OCI-LY7 (cell line): Measurements from ENCODE around the gene DAND5. TPM values are rescaled to one million over a fixed set of nuclear protein-coding genes. Genes with fewer than 3 reads are reported as not detected.

Source experiments
- BruUV-seq: library from RNA; stranded (reverse); fragments of 400-500 nt; replicated peaks from 2 replicates; lab custom pipeline; 2021; lab: Mats Ljungman, UMichigan
- CTCF ChIA-PET: fragments of 300-600 bp; sonication (Branson Sonifier 250); formaldehyde crosslinking; loops from one replicate; lab custom pipeline; 2022; ENCODE audit warnings: antibody characterized with exemption; ENCODE audit not compliant: unreplicated experiment; lab: Charles Lee
- POLR2A ChIA-PET: fragments of 300-600 bp; sonication (Branson Sonifier 250); formaldehyde crosslinking; loops from one replicate; lab custom pipeline; 2022; ENCODE audit warnings: antibody characterized with exemption; lab: Charles Lee
- DNase-seq: peaks from one replicate; pipeline ENCODE4 v3.0.0-alpha.2; 2015; ENCODE audit warnings: low spot score
- H2AFZ ChIP-seq: fragments of 200-600 bp; sonication (generic), shearing (Covaris generic); 2 replicates; pipeline ENCODE4 v1.6.1; 2014; ENCODE audit warnings: mild to moderate bottlenecking, antibody characterized with exemption, low read length, moderate library complexity
- H3K27ac ChIP-seq: fragments of 200-600 bp; sonication (generic); 2 replicates; pipeline ENCODE4 v1.5.1; 2014; ENCODE audit warnings: mixed run types, low read depth, mild to moderate bottlenecking, moderate library complexity, low read length, inconsistent platforms; ENCODE audit not compliant: poor library complexity, severe bottlenecking
- H3K36me3 ChIP-seq: fragments of 200-600 bp; sonication (generic); 2 replicates; pipeline ENCODE4 v1.6.1; 2014; ENCODE audit warnings: mild to moderate bottlenecking, antibody characterized with exemption, low read length, moderate library complexity, mixed read lengths; ENCODE audit not compliant: insufficient read depth
- H3K4me1 ChIP-seq: fragments of 200-600 bp; sonication (generic); 2 replicates; pipeline ENCODE4 v1.5.1; 2014; ENCODE audit warnings: mild to moderate bottlenecking, low read length; ENCODE audit not compliant: insufficient read depth, poor library complexity, severe bottlenecking
- H3K4me2 ChIP-seq: fragments of 200-600 bp; sonication (generic); 2 replicates; pipeline ENCODE4 v1.6.1; 2014; ENCODE audit warnings: mild to moderate bottlenecking, low read length
- H3K4me3 ChIP-seq: fragments of 200-600 bp; sonication (generic); 2 replicates; pipeline ENCODE4 v1.5.1; 2014; ENCODE audit warnings: mild to moderate bottlenecking, low read depth, low read length; ENCODE audit not compliant: poor library complexity, severe bottlenecking
- H3K79me2 ChIP-seq: fragments of 200-600 bp; sonication (generic); 2 replicates; pipeline ENCODE4 v1.6.1; 2016; ENCODE audit warnings: low read depth, mild to moderate bottlenecking, low read length, moderate library complexity, mixed read lengths; ENCODE audit not compliant: insufficient read depth
- H3K9me2 ChIP-seq: fragments of 200-600 bp; sonication (generic); 2 replicates; pipeline ENCODE4 v1.6.1; 2016; ENCODE audit warnings: mild to moderate bottlenecking, low read length, mixed read lengths; ENCODE audit not compliant: insufficient read depth
- H3K9me3 ChIP-seq: fragments of 200-600 bp; sonication (generic); 2 replicates; pipeline ENCODE4 v1.6.1; 2014; ENCODE audit warnings: mild to moderate bottlenecking, mixed run types, low read length, mixed read lengths
- H4K20me1 ChIP-seq: fragments of 200-600 bp; sonication (generic); 2 replicates; pipeline ENCODE4 v1.6.1; 2014; ENCODE audit warnings: mild to moderate bottlenecking, antibody characterized with exemption, low read length, moderate library complexity, mixed read lengths; ENCODE audit not compliant: insufficient read depth
- EZH2phosphoT487 ChIP-seq: fragments of 200-600 bp; sonication (generic); IDR thresholded peaks from 2 replicates; pipeline ENCODE4 v1.6.1; 2018; ENCODE audit warnings: low read depth, borderline replicate concordance, mild to moderate bottlenecking, mixed run types, antibody characterized with exemption, low read length, moderate library complexity, mixed read lengths
- intact Hi-C: fragments of 100-400 bp; cut with micrococcal nuclease; formaldehyde crosslinking; loops from one replicate; pipeline ENCODE4 v1.10.0; 2022; ENCODE audit not compliant: unreplicated experiment
- total RNA-seq, 2 experiments: library from RNA; depleted of rRNA in 1 of 2; stranded (reverse); fragments of >200 nt in 1 of 2; shearing (Covaris generic) in 1 of 2; gene quantifications; 2 replicates each; pipeline ENCODE4 v1.2.3, GENCODE V29; 2014 to 2022
- TF ChIP-seq, protein P1 (sequence below): fragments of 200-600 bp; sonication (generic); conservative IDR thresholded peaks from 2 replicates; pipeline ENCODE4 v1.5.1; 2014; ENCODE audit warnings: mild to moderate bottlenecking, antibody characterized with exemption, low read length, moderate library complexity, mixed read lengths

DAND5 gene
- total RNA-seq, 2 experiments from 2014 or later, result 0.06 to 0.84 TPM

DNA sequence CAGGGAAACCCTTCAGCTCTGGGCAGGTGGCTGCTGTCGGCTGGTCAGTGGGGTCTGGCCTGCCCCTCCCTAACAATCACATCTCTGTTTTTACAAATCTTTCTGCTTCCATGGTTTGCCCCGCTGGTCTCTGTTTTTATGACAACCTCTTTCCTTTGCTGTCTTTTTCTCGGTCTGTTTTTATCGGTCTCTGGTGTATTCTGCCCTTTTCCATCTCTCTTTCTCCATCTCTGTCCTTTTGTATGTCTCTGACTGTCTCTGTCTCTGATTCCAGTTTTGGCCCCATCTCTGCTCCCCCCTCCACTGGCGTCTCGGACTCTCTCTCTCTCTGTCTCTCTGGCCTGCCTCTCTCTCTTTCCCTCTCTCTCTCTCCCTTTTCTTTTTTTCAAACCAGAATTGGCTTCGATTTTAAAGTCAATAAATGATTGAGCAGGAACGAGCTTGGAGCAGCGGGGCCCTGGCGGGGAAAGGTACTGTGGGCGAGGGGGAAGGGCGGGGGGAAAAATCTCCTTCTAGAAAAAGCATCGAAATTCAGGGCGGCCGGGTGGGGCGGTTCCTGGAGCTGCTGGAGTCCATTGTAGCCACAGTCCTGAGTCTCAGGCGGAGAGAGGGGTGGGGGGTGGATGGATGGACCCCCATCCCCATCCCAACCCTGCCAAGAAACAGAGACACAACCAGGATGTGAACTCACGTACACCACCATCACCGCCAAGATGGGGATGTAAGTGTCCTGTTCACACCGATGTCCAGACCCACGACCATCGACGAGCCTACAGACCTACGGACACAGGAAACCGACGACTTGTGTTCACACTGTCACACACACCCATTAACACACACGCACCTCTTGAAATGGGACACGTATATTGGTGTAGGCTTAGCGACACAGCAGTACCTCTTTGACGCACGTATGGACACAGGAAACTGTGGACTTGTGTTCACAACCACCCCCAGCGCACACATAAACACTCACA is 28.9 kb downstream of the DAND5 start:
- POLR2A ChIA-PET, result no interaction called here
- H3K9me2 ChIP-seq, result no peaks in the 10 kb centered on the region
- H3K4me3 ChIP-seq, result no peak overlapping the region
- no peaks in the 10 kb centered on the region for H3K9me3 ChIP-seq
- DNase-seq, result no peak
- CTCF ChIA-PET, result interaction anchor here (0.6 kb wide), 1 partner anchor 33 kb away, joined by 3 read pairs; no protein-coding TSS in a partner anchor
- no peak overlapping the region for H3K27ac ChIP-seq
- no peak overlapping the region for H2AFZ ChIP-seq
- H3K4me2 ChIP-seq, result no peak overlapping the region
- H4K20me1 ChIP-seq, result no peaks in the 10 kb centered on the region
- H3K4me1 ChIP-seq, result no peaks in the 10 kb centered on the region
- no peaks in the 10 kb centered on the region for H3K36me3 ChIP-seq
- no peaks in the 10 kb centered on the region for H3K79me2 ChIP-seq
- BruUV-seq, result no TSS peak
- TF ChIP-seq EZH2phosphoT487, result no peak
- TF ChIP-seq, protein P1, sequence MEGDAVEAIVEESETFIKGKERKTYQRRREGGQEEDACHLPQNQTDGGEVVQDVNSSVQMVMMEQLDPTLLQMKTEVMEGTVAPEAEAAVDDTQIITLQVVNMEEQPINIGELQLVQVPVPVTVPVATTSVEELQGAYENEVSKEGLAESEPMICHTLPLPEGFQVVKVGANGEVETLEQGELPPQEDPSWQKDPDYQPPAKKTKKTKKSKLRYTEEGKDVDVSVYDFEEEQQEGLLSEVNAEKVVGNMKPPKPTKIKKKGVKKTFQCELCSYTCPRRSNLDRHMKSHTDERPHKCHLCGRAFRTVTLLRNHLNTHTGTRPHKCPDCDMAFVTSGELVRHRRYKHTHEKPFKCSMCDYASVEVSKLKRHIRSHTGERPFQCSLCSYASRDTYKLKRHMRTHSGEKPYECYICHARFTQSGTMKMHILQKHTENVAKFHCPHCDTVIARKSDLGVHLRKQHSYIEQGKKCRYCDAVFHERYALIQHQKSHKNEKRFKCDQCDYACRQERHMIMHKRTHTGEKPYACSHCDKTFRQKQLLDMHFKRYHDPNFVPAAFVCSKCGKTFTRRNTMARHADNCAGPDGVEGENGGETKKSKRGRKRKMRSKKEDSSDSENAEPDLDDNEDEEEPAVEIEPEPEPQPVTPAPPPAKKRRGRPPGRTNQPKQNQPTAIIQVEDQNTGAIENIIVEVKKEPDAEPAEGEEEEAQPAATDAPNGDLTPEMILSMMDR, result no peak
- intact Hi-C loops, result no loop called here

DNA sequence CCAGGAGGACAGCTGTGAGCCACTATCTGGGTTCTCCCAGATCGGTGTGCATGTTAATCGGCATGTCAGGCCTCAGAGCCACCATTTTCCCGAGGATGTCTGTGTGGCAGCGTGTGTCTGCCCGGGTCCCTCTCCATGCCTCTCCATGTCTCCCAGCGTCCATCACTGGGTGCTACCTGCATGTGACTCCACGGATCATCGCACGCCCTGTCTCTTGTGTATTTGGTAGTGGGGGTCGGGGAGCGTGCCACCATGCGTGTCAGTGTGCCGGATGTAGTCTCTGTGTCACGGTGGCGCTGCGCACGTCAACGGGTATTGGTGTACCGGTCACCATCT is 31.8 kb downstream of the DAND5 start:
- no peak overlapping the region for H2AFZ ChIP-seq
- H3K4me2 ChIP-seq, result no peak overlapping the region
- H3K79me2 ChIP-seq, result no peaks in the 10 kb centered on the region
- intact Hi-C loops, result no loop called here
- H3K36me3 ChIP-seq, result no peaks in the 10 kb centered on the region
- no peak for DNase-seq
- no peaks in the 10 kb centered on the region for H3K4me1 ChIP-seq
- ChIA-PET POLR2A (no interaction called here), CTCF (no interaction called here)
- BruUV-seq, result no TSS peak
- no peak overlapping the region for H3K27ac ChIP-seq
- H3K9me2 ChIP-seq, result no peaks in the 10 kb centered on the region
- H4K20me1 ChIP-seq, result no peaks in the 10 kb centered on the region
- H3K9me3 ChIP-seq, result no peaks in the 10 kb centered on the region
- no peak overlapping the region for H3K4me3 ChIP-seq
- TF ChIP-seq, protein P1, result no peak
- no peak for TF ChIP-seq EZH2phosphoT487
